Occipital lobe (tissue), 2 donors: ENCODE results near the gene IDI2. TPM values are rescaled to one million over a fixed set of nuclear protein-coding genes. Genes with fewer than 3 reads are reported as not detected.

Experiments
- DNase-seq: peaks from one replicate; lab custom pipeline; 2025; lab: John Stamatoyannopoulos, UW
- total RNA-seq: library from RNA; depleted of rRNA; stranded (reverse); fragments of >200 nt; gene quantifications from one replicate; pipeline ENCODE4 v1.2.3, GENCODE V29; 2014

IDI2 gene
- total RNA-seq, 1 donor from 2014 or later, result not detected

- no peak for DNase-seq
Observed at GRCh38 chr10:980468-981093, 45.1 kb downstream of the IDI2 start.

DNA sequence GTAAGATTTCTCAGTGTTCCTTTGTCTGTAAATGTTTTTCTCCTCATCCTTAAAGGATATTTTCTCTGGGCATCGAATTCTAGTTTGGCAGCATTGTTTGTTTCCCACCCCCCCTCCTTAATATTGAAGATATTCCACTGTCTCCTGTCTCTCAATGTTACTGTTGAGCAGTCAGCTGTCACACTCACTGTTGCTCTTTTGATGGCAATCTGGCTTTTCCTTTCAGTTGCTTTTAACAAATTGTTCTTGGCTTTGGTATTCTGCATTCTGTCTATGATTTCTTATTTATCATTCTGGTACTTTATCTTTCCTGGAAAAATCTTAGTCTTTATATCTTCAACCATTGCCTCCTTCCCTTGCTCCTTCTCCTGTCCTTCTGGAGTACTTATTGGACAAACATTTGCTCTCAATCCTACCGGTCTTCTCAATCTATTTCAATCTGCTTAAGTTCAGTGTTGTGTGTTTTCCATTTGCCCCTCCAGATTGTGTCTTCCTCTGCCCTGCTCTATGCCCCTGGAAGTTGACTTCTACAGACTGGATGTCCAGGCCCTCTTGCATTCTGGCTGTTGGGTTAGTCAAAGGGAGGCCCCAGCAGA lies 46.7 kb downstream of the IDI2 start:
- DNase-seq, result no peak

GRCh38 chr10:976316-976715 lies 49.3 kb downstream of the IDI2 start:
- no peak for DNase-seq

GRCh38 chr10:974785-975074 lies 50.9 kb downstream of the IDI2 start:
- no peak for DNase-seq

DNA sequence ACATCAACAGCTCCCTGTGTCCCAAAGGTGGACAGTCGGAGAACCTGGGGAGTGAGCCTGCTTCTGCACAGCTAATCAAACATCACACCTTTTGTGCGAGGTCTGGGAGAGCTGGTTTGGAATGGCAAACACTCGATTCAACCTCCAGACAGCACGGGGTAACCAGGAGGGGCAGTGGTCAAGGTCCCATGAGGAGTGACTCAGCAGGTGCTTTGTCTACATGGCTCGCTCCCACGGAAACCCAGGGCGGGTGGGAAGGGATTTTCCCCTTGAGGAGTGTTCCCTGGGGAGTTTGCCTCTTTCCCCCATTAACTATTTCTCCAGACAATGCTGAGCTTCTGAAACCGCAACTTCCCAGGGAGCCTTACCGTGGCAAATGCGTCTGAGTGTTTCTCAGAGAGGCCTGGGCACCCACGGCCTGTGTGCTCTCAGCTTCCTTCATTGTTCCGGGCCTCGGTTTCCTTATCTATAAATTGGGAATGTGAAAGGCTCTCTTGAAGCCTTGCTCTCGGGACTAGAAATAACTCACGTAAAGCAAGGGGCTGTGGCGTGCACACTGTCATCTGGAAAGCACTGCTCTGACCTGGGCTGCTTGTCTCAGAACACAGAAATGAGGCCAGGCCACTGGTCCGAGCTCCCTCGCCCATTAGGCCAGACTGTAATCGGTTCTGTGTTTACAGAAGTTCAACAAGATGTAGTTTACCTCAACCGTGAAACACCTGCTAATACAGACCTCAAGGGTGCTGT lies 51.4 kb downstream of the IDI2 start:
- no peak for DNase-seq

GRCh38 chr10:972763-973162 lies 52.9 kb downstream of the IDI2 start:
- no peak for DNase-seq

DNA sequence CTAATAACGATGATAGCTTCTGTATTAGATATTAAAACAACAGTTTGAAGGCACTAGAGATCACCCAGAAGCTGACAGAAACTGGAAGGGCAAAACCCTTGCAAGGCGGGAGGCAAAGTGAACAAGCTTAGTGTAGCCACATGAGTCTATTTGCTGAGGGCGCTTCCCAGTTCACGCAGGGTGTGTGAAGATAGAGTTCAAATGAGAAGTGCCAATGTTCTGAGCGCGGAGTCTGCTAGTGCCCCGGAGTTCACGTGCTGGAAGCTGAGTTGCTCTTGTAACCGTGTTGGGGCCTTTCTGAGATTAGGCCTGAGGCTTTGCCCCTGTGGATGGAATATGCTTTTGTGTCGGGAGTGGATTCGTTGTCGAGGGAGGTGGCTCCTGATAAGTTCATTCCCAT lies 54.0 kb downstream of the IDI2 start:
- DNase-seq, result no peak

DNA sequence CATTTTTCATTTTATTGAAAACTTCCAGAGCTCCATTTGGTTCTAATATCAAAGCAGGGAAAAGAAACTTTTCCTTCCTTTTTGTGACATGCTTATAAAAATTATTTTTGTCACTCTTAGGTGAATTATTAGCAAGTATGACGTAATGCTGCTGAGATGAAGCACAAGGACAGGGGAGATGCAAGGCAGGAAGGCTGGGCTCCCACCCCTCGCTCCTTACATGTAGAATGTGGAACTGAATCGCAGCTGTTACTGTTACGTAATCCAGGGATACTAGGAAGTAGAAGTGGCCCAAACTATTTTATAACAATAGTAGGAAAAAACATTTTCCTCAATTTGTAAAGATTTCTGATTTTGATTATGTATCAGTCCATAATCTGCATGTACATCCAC lies 54.5 kb downstream of the IDI2 start:
- no peak for DNase-seq

GRCh38 chr10:970311-971149 lies 55.1 kb downstream of the IDI2 start:
- no peak for DNase-seq

GRCh38 chr10:969473-970150 lies 56.0 kb downstream of the IDI2 start:
- no peak for DNase-seq

Other genes with a start within 250 kb of the IDI2 start
- 29.5 TPM for gene LARP4B, start 94.2 kb downstream of the IDI2 start, total RNA-seq
- 21.5 TPM for gene GTPBP4, start 37.4 kb downstream of the IDI2 start, total RNA-seq
- 146 TPM for gene IDI1, start 23.3 kb upstream of the IDI2 start, total RNA-seq
- 37.9 TPM for gene WDR37, start 30.5 kb upstream of the IDI2 start, total RNA-seq